MM.1S (cell line): Measurements from ENCODE around the gene HOXD4.

ENCODE experiments used
- CTCF ChIP-seq: fragments of 300-600 bp; sonication (generic); IDR thresholded peaks from 2 replicates; pipeline ENCODE4 v1.5.1; 2016; ENCODE audit warnings: antibody characterized with exemption, low read length, mixed read lengths
- EZH2phosphoT487 ChIP-seq: fragments of 300-600 bp; sonication (generic); IDR thresholded peaks from 2 replicates; pipeline ENCODE4 v1.6.1; 2018; ENCODE audit warnings: antibody characterized with exemption, low read length

- TF ChIP-seq CTCF (no peak), EZH2phosphoT487 (no peak)
Measured at GRCh38 chr2:176157499-176158185, 6.3 kb downstream of the HOXD4 start.
